ENCODE results near the gene CD48.

Gene CD48

GRCh38 chr1:160634543-160635491, 76.8 kb downstream of the CD48 start:
- no peak for DNase-seq (ENCODE audit: low spot score)

- no peak for DNase-seq (ENCODE audit: low spot score)
These were observed 78.2 kb downstream of the CD48 start for GRCh38 chr1:160633330-160633903.

- DNase-seq (ENCODE audit: low spot score), result no peak
These were observed 79.5 kb downstream of the CD48 start for GRCh38 chr1:160631983-160632625.

DNA sequence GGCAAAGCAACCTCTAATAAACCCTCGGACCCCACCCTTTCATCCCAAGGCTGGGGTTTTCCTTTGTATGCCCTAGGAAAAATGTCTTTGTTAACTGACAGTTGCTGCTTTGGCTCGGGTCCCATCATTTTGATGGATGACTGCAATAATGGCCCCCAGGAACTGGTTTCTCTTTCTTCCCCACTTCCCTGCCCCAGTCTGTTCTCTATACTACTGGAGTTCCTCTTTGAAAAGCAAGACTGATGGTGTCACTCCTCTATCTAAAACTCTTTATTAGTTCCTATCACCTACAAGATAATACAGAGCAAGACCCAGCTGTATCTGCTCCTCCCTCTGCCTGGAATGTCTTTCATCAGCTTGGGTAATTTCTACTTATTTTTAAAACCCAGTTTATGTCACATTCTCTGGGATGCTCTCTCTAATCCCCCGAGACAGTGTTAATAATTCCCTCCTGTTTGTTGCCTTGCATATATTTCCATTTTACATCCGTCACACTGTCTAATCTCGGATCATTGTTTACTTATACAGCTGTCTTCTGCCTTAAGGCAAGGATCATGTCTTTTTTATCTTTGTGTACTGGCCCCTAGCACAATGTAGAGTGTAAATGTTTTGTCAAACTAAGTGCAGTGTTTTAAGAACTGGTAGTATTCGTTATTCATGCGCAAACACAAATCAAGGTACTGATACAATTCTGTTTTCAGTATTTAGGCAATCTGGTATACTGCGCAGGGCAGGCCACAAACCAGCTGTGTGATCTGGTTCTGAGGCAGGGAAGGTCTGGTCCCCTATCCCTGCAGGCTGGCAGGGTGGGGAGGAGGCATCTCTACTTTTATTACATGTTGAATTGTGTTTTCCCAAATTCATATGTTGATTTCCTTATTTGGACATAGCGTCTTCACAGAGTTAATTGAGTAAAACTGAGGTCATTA, 80.8 kb downstream of the CD48 start:
- DNase-seq (ENCODE audit: low spot score), result no peak

- DNase-seq (ENCODE audit: low spot score), result peak; percentile 62
These were observed 82.1 kb downstream of the CD48 start for GRCh38 chr1:160629286-160630210.

DNA sequence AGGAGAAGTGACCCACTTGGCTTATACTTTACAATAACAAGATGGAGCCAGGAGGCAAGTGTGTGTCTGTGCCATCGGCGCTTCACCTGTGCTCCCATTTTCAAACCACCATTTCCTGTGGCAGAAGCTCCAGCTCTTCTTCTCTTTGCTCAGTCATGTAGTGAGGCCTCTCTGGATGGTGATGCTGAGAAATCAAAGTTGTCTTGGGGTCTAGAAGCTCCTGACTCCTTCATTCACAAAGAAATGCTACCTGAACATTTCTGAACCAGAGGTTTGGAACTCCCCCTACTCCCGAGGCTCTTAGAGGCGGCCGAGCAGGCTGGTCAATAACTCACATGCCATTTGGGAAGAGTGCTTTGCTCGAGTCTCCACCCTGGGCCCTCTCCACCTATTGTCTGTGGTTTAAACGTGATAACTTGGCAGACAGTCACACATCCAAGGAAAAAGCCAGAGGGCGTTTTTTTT, 82.8 kb downstream of the CD48 start:
- DNase-seq (ENCODE audit: low spot score), result no peak
